Left kidney (tissue), 2 donors: ENCODE measurements around the gene PRSS2. TPM values are rescaled to one million over a fixed set of nuclear protein-coding genes. Genes with fewer than 3 reads are reported as not detected.
A peak's percentile ranks its signal among the peaks of the same experiment; 100 is the strongest.
"Not testable (repeated sequence)": the region's sequence is repeated elsewhere in the genome, so short reads cannot be mapped to it uniquely, and the experiment has no call there.

ENCODE experiments used
- DNase-seq: peaks from one replicate; pipeline ENCODE4 v3.0.0-alpha.2; 2013
- polyA plus RNA-seq: library from polyadenylated mRNA; unstranded; fragments of 120-200 nt; gene quantifications from one replicate; pipeline ENCODE4 v1.2.1, GENCODE V29; 2013; ENCODE audit not compliant: insufficient read length

PRSS2 gene
- polyA plus RNA-seq, 1 donor = not detected

DNA sequence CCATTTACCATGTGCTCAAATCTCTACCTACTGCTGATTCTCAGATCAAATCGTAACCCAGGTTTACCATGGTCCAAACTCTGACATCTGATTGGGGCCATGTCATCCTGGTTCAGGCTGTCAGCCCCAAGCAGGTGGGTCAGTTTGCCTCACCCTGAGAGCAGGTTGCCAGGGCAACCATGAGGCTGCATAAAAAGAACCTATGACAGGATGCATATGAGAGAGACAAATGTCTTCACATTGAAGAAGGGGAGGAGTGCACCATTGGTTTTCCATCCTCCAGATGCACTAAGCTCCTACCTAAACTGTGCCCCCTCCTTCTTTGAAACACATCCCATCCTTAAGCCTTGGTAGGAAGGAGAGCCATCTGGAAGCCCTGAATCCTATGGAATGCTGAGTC lies 11.3 kb upstream of the PRSS2 start:
- DNase-seq = no peak

DNA sequence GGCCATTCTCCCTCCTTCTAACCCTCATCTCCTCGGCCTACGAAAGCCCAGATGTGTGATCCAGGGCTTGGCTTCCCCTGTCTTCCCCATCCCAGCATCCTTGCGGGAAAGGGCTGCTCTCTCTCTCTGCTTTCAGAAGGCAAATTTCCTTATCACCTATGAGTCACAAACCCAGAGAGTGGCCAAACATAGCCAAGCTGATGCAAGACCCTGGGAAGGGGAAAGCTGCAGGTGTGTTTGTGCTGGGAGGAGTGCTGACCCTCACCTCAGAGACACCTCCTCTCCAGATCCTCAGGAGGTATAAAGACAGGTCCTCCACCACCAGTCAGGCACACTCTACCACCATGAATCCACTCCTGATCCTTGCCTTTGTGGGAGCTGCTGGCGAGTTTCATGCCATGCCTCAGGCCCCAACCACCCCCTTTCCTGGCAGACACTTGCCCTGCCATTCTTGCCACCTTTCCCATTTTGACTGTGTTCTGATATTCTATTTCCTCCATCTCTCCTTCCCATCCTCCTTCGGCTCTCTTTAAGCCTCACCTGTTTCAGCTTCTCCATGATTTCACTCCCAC lies 10.6 kb upstream of the PRSS2 start:
- DNase-seq = no peak

DNA sequence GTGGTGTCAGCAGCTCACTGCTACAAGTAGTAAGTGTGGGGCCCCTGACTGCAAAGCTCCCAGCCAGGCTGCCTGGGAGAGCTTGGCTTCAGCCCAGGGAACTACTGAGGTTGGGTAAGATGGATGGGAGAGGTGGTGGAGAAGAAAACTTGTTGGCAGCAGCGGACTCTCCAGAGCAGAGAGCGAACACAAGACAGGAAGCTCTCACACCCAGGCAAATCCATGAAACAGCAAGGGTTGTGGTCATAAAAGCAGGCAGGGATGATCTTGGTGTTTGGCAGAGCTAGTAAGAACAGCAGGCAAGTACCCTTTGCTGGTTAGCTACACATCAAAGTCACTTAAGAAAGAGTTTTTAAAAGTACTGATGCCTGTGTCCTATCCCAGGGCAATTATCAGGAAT lies 9.2 kb upstream of the PRSS2 start:
- DNase-seq = not testable (repeated sequence)

DNA sequence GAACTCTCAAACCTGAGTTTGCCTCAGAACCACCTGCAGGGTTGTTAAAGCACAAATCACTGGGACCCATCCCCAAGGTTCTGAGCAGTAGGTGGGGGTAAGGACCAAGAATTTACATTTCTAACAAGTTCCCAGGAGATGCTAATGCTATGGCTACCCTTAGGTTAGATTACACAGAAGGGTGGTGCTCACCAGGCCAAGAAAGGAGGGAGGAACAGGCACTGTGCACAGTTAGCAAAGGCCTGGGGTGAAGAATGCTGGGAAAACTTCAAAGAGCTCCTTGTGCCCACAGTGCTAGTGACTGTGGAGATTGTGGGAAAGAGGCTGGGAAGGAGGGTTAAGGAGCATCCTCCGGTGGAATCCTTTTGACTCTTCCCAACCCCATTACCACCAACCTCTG lies 8.7 kb upstream of the PRSS2 start:
- DNase-seq = no peak

DNA sequence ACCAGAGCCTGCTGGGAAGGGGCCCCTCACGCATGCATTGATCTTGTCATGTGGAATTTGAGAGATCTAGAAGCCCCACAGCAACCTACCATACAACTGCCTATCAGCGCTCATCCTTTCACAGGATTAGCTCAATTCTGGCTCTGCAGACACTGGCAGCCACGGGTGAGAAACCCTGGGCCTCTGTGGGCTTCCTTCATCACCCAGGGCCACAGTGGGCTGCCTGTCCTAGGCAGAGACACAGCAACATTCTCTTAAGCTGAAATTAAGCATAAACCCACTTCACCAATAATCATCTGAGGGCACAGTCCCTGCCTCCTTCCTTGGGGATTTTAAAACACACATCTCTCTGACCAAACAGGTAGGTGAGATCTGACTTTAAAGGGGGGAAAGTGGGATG lies 3.3 kb upstream of the PRSS2 start:
- no peak for DNase-seq

DNA sequence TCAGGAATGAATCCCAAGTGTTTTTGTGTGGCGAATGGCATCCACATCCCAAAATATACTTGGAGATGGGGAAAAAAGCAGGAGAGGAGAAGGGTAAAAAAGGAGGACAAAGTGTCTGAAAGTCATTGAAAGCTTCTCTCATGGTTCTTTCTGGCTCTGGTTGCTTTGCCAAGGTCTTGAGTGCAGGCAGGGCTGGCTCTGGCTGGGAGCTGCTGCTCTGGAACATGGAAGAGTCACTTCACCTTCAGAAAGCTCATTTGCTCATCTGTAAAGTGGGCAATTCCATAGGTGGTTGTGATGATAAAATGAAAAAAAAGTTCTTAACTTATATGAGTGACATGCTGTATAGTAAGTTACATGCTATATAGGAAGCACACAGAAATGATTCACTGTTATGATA lies 2.9 kb upstream of the PRSS2 start:
- DNase-seq = no peak

DNA sequence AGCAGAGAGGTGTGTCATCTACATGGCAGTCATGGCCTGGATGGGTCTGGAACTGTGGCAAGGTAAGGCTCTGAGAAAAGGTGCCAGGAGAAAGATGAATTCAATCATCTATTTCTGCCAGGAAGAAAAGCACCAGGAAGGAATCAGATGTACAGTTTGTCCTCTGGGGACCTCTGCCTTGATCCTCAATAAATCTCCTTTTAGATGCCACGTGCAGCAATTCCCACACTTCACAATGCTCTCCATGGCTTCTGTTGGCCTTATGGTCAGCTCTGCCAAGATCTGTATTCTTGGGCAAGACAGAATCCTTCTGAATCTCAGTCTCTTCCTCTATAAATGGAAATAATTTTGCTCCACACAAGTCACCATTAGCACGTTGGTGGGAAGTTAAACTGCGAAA lies 1.9 kb upstream of the PRSS2 start:
- not testable (repeated sequence) for DNase-seq

DNA sequence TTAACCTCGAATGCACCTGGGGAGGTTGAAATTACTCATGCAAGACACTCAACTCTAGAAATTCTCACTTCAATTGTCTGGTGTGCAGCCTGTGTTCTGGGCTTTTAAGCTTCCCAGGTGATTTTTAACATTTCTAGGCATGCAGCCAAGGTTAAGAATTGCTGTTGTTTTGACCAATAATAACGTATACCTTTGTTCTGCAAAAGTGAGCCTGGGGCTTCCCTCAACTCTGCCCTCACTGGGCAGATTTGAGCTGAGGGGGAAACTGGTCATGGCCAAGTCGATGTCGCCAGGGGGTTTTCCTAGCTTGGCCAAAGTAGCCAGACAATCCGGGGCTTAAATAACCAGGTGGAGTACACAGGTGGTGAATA lies 568 bp downstream of the PRSS2 start:
- DNase-seq = peak; percentile 24

DNA sequence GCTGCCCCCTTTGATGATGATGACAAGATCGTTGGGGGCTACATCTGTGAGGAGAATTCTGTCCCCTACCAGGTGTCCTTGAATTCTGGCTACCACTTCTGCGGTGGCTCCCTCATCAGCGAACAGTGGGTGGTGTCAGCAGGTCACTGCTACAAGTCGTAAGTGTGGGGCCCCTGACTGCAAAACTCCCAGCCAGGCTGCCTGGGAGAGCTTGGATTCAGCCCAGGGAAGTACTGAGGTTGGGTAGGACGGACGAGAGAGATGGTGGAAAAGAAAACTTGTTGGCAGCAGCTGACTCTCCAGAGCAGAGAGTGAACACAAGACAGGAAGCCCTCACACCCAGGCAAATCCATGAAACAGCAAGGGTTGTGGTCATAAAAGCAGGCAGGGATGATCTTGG lies 1.3 kb downstream of the PRSS2 start:
- DNase-seq = no peak

DNA sequence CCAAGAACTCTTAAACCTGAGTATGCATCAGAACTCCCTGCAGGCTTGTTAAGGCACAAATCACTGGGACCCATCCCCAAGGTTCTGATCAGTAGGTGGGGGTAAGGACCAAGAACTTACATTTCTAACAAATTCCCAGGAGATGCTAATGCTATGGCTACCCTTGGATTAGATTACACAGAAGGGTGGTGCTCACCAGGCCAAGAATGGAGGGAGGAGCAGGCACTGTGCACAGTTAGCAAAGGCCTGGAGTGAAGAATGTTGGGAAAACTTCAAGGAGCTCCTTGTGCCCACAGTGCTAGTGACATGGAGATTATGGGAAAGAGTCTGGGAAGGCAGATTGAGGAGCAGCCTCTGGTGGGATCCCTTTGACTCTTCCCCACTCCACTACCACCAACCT lies 1.9 kb downstream of the PRSS2 start:
- DNase-seq = no peak

DNA sequence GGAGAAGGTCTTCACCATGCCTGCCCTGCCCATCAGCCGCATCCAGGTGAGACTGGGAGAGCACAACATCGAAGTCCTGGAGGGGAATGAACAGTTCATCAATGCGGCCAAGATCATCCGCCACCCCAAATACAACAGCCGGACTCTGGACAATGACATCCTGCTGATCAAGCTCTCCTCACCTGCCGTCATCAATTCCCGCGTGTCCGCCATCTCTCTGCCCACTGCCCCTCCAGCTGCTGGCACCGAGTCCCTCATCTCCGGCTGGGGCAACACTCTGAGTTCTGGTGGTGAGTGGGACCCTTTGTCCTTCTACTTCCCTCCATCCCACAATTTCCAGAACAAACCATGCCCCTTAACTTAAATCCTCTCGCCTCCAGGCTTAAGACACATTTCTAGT lies 2.5 kb downstream of the PRSS2 start:
- no peak for DNase-seq

DNA sequence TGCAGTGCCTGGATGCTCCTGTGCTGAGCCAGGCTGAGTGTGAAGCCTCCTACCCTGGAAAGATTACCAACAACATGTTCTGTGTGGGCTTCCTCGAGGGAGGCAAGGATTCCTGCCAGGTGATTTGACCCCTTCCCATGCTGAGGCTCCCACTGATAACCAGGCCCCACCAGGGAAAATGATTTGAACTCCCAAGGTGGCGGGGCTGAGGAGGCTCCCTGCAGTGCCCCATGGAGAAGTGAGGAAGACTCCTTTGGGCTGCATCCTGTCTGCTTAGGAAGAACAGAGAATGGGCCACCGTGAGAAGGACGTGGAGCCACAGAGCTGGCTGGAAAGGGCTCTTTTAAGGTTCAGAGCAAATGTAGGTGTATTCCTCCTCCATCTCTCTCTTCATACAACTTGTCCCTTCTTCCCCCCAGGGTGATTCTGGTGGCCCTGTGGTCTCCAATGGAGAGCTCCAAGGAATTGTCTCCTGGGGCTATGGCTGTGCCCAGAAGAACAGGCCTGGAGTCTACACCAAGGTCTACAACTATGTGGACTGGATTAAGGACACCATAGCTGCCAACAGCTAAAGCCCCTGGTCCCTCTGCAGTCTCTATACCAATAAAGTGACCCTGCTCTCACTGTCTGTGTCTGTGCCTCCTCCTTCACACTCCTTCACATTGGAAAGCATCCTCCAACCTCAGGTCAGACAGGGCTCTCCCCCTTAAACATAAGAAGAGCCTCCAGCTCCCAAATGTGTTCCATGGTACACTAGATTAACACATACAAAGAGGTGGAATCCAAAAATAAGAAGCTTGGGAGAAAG lies 3.4 kb downstream of the PRSS2 start:
- DNase-seq = no peak

DNA sequence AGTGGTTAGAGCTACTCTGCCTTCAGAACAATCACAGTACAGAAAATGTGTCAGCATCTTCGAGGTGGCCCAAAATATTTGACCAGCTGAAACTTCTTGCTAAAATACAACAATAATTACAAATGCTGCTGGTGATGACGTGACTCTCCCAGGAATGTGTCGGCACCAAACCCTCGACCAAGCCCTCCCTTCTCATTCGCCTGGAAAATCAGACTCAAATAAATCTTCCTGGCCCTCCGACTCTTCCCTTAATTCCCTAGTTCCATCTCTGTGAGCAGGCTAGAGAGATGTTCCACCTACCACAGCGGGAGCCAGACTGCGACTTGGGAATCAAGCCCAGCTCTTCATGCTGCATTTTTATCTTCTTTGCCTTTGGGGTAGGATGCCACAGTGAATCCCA lies 4.1 kb downstream of the PRSS2 start:
- no peak for DNase-seq

DNA sequence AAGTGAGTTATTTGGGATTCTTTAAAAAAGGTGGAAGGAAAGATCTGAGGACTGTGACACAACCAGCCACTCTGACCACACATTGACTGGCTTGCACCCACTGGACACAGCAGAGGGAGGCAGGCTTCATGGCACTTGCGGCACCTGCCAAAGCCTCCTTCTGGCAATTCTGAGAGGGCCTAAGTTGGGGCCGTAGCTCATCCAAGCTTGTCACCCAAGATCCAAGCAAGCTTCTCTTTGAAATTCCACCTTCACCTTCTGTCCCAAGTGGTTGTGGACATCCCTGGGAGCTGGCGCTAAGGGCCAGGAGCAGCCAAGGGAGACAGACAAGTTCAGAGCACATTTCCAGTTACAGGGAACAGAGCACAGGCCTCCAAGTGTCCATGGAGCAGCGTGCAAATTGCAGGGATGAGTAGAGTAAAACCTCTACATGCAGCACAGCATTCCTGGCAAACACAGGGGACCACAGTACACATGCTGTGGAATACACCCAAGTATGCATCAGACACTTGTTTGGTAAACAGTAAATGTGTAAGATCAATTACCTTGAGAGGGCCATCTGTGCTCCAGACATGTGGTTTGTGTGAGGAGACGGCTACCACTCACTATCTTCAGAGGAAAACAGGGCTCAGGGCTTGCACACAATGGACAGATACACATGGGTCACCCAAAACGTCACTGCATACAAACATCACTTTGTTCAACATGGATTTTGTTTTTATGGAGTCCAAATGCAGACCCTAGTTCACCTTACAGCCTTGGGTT lies 4.8 kb downstream of the PRSS2 start:
- DNase-seq = not testable (repeated sequence)

DNA sequence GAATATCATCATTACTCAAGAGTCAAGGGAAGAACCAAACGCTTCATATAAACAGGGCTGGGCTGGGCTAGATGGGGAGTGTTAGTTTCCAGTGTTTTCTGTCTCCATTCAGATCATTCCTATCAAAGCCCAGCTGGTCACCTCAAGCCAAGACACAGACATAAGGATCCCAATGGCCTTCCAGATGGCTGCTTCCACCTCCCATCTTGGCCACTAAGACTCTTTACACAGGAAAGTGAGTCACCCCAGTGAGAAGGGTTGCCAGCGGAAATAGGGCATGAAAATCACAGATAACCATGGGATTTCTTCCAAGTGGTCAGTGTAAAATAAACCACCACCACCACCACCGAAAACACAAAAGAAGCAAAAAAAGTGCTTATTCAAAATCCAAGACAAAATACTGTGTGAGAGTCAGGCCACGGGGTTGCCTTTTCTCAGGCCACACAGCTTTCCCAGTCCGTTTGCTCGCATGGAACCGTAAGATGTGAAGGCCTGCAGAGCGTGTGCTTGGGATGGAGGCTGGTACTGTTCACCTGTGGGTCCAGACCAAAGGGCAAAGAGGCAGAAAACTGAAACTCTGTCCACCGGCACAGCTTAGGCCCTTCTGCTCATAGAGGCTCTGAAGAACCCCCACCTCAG lies 5.6 kb downstream of the PRSS2 start:
- DNase-seq = no peak

DNA sequence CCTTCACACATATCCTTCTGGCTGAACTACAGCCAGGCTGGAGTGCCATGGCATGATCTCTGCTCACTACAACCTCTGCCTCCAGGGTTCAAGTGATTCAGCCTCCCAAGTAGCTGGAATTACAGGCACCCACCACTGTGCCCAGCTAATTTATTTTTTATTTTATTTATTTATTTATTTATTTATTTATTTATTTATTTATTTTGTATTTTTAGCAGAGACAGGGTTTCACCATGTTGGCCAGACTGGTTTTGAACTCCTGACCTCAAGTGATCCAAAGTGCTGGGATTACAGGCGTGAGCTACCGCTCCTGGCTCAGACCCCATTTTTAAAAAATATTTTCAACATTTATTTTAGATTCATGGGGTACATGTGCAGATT lies 6.1 kb downstream of the PRSS2 start:
- DNase-seq = not testable (repeated sequence)

DNA sequence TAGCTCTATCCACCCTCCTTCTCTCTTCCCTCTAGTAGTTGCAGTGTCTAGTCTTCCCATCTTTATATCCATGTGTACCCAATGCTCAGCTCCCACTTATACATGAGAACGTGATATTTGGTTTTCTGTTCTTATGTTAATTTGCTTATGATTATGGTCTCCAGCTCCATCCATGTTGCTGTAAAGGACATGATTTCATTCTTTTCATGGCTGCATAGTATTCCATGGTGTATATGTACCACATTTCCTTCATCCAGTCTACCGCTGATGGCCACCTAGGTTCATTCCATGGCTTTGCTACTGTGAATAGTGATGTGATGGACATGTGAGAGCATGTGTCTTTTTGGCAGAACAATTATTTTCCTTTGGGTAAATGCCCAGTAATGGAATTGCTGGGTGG lies 6.5 kb downstream of the PRSS2 start:
- no peak for DNase-seq

DNA sequence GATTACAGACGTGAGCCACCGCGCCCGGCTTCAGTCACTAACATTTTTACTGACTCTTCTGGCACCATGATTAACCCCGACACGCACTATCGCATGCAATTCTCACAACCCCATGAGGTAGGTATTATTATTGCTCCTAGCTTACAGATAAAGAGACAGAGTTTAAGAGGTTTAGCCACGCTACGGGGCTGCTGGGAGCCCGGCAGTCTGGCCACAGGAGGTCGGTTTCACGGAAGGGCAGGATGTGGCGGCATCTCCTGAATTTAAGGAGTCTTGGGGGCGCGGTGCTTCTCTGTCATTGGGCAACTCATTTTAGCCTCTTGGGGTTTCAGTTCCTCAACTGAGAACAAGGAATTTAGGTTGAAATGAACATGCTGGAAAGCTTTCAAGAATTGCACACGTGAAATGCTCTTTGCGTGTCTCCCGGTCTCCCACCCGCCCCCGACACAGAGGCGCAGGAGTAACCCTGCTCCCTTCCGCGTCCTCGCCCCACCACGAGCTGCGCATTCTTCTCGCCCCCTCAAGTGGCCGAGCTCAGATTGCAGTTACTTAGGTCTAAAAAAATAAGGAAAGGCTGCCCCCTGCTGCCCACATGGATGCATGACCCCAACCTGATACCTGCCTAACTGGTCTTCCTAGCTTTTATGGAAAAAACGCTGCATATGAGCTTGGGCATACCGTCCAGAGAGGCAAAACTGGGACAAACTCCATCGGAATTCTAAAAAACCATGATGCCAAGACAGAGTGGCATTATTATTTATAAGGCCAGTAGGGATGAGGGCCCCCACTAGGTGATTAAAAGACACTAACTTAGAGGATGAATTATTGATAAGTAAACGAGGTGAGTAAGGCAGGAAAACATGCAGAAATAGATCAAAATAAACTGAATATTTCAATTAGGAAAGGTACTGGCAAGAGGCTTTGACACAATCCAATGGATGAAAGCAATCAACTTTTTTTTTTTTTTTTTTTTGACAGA lies 12.4 kb downstream of the PRSS2 start:
- DNase-seq = peak; percentile 88

DNA sequence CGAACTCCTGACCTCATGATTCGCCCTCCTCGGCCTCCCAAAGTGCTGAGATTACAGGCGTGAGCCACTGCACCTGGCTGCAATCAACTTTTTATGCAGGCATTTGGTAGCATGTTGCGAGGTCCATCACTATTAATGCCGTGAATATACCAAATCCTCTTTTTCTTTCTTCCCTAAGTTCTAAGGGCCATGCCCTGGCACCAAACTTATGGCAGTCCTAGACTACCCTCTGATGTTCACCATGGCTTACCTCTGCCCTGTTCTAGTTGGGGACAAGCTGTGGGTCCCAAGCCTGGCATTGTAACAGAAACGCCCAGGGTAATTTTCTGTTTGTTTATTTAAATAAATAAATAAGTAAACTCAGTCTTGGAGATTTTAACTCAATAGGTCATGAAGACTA lies 13.3 kb downstream of the PRSS2 start:
- no peak for DNase-seq

DNA sequence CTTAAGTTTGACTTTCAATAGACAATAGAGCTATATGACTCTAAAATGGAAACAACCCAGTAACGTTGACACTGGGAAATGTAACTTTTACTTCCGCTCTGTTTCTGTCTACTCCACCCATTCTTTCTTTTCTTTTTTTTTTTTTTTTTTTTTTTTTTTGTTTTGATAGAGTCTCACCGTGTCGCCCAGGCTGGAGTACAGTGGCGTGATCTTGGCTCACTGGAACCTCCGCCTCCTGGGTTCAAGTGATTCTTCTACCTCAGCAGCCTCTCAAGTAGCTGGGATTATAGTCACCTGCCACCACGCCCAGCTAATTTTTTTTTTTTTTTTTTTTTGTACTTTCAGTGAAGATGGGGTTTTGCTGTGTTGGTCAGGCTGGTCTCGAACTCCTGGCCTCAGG lies 13.9 kb downstream of the PRSS2 start:
- no peak for DNase-seq

DNA sequence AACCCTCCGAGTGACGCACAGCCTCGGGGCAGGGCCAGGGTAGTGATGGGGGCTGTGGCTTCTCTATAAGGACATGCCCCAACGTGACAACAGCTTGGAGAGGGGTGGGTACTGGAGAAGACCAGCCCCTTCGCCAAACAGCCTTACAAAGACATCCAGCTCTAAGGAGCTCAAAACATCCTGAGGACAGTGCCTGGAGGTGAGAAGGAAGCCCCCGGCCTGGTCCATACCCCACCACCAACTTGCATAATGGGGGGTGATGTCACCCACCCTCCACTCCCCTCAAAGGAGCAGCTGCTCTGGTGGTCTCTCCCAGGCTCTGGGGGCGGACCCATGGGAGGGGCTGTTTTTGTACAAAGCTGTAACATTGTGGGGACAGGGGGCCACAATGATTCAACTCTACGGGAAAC lies 15.1 kb downstream of the PRSS2 start:
- DNase-seq = no peak
